ENCODE data around the gene RETN. TPM values are rescaled to one million over a fixed set of nuclear protein-coding genes. Genes with fewer than 3 reads are reported as not detected.

Gene RETN
- polyA plus RNA-seq, 1 of the 3 experiments (the other 2 are of a cell fraction) = not detected

DNA sequence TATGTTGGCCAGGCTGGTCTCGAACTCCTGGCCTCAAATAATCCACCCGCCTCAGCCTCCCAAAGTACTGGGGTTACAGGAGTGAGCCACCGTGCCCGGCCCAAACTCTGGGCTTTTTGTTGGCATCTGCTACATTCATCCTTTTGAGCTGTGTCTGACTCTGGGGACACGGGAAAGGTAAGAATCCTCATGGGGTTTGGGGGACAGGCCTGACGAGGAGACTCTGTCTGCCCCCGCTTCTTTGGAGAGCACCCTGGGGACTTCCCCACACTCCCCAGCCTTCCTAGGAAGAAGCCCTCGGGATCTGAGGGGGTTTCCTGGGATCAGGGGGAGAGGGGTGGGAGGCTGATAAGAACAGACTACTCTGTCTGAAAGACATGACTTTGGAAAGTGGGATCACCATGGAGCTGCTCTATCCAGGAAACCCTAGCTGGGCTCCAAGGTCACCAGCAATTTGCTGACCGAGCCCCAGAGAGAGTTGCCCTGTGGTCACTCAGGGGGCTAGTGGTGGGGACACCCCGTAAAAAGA lies 41.1 kb downstream of the RETN start (continued):
- TF ChIP-seq, protein P1, sequence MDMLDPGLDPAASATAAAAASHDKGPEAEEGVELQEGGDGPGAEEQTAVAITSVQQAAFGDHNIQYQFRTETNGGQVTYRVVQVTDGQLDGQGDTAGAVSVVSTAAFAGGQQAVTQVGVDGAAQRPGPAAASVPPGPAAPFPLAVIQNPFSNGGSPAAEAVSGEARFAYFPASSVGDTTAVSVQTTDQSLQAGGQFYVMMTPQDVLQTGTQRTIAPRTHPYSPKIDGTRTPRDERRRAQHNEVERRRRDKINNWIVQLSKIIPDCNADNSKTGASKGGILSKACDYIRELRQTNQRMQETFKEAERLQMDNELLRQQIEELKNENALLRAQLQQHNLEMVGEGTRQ (IDR thresholded peaks at IDR 0.05; ENCODE audit: borderline replicate concordance, low read depth, low read length) = no peak
- TF ChIP-seq MXI1 (IDR thresholded peaks at IDR 0.05; ENCODE audit: low read depth, low read length) = no peak
- TF ChIP-seq GATA2 (CRISPR knock-in tag; IDR thresholded peaks at IDR 0.05) = no peak
- no peak for TF ChIP-seq MEF2A (IDR thresholded peaks at IDR 0.05; ENCODE audit: borderline replicate concordance, low read depth)
- TF ChIP-seq ELF1 (IDR thresholded peaks at IDR 0.05) = no peak
- no peak for TF ChIP-seq TEAD4 (IDR thresholded peaks at IDR 0.05; ENCODE audit: borderline replicate concordance, insufficient read depth)
- TF ChIP-seq EZH2phosphoT487 (IDR thresholded peaks at IDR 0.05; ENCODE audit: borderline replicate concordance, low read depth) = no peak

DNA sequence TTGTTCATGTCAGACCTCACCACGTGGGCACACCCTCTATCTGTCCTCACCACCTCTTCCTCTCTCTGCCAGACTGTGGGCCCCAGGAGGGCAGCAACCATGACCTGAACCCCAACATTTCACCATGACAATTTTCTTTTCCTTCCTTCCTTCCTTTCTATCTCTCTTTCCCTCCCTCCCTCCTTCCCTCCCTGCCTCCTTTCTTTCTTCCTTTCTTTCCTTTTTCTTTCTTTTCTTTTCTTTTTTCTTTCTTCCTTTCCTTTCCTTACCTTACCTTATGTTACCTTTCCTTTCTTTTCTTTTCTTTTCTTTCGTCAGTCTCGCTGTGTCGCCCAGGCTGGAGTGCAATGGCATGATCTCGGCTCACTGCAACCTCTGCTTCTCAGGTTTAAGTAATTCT lies 41.8 kb downstream of the RETN start:
- Histone ChIP-seq H3K79me2 (ENCODE audit: insufficient read depth) (no peaks in the 10 kb centered on the region), H4K20me1 (ENCODE audit: insufficient read depth) (no peaks in the 10 kb centered on the region), H3K27me3 (ENCODE audit: insufficient read depth) (peaks cover 42% of the 10 kb centered on the region), H3K9ac (no peak overlapping the region), H3K27ac (ENCODE audit: low read depth in 2 of 2, low read length in 1 of 2) (no peak overlapping the region), H3K4me2 (no peak overlapping the region), H3K9me2 (no peaks in the 10 kb centered on the region), H2AFZ (ENCODE audit: low read depth) (no peak overlapping the region), H3K4me1 (ENCODE audit: control insufficient read depth in 1 of 2, insufficient read depth in 2 of 2, low read depth in 1 of 2, low read length in 1 of 2) (no peaks in the 10 kb centered on the region), H3K36me3 (replicated peaks in 1 of 2; ENCODE audit: control insufficient read depth in 1 of 2, insufficient read depth in 2 of 2, low read length in 1 of 2) (no peaks in the 10 kb centered on the region), H3K9me3 (no peaks in the 10 kb centered on the region), H3K4me3 (ENCODE audit: low read depth in 2 of 2, low read length in 1 of 2) (no peak overlapping the region), H3F3A (replicated peaks; ENCODE audit: insufficient read depth) (no peaks in the 10 kb centered on the region)
- DNase-seq = no peak
- 51% methylated on average over 5 of the region's 5 CpGs for WGBS (ENCODE audit: low lambda C conversion rate)
- TF ChIP-seq GATA2 (CRISPR knock-in tag; IDR thresholded peaks at IDR 0.05) (no peak), MXI1 (IDR thresholded peaks at IDR 0.05; ENCODE audit: low read depth, low read length) (no peak), ELF1 (IDR thresholded peaks at IDR 0.05) (no peak), GABPA (IDR thresholded peaks at IDR 0.05; ENCODE audit: low read depth) (no peak), REST (IDR thresholded peaks at IDR 0.05; ENCODE audit: low read depth, low read length) (no peak), YY1 (IDR thresholded peaks at IDR 0.05; ENCODE audit: low read depth) (no peak), FOXM1 (IDR thresholded peaks at IDR 0.05; ENCODE audit: low read depth) (no peak), TAF1 (IDR thresholded peaks at IDR 0.05; ENCODE audit: borderline replicate concordance, low read depth, low read length) (no peak), FOSL2 (IDR thresholded peaks at IDR 0.05; ENCODE audit: borderline replicate concordance, low read depth) (no peak), TEAD4 (IDR thresholded peaks at IDR 0.05; ENCODE audit: borderline replicate concordance, insufficient read depth) (no peak), CHD2 (IDR thresholded peaks at IDR 0.05; ENCODE audit: low read length, partially characterized antibody) (no peak), NRF1 (IDR thresholded peaks at IDR 0.05; ENCODE audit: low read depth, low read length) (no peak), RCOR1 (IDR thresholded peaks at IDR 0.05; ENCODE audit: low read length) (no peak), RFX5 (IDR thresholded peaks at IDR 0.05; ENCODE audit: low read length) (no peak)
- TF ChIP-seq, protein P1 (IDR thresholded peaks at IDR 0.05; ENCODE audit: borderline replicate concordance, low read depth, low read length) = no peak
- CTCF ChIA-PET = interaction anchor here (1.4 kb wide), 1 partner anchor 30 kb away, joined by 4 read pairs; the partner anchor contains the start of gene TRAPPC5
- POLR2A ChIA-PET = no interaction called here

Measured in SK-N-SH (cell line).